WTC11 (cell line): Measurements from ENCODE around the gene LIMS2. TPM values are rescaled to one million over a fixed set of nuclear protein-coding genes. Genes with fewer than 3 reads are reported as not detected.

Experiments
- ATAC-seq: fragments of 200-7000 bp; cut with Tn5 transposase; 2 replicates; pipeline ENCODE4 v1.10.0; 2021; ENCODE audit warnings: mild to moderate bottlenecking, moderate library complexity
- CTCF ChIA-PET: fragments of 300-600 bp; sonication (Branson Sonifier 250); formaldehyde crosslinking; loops from one replicate; lab custom pipeline; 2021; ENCODE audit warnings: antibody characterized with exemption; lab: Charles Lee
- POLR2A ChIA-PET: fragments of 350-600 bp; sonication (Branson Sonifier 250); formaldehyde crosslinking; loops from one replicate; lab custom pipeline; 2021; ENCODE audit warnings: antibody characterized with exemption; lab: Charles Lee
- DNase-seq: peaks from one replicate; pipeline ENCODE4 v3.0.0; 2021; ENCODE audit warnings: low spot score
- H3K27ac Mint-ChIP-seq: 2 replicates; pipeline ENCODE4 v1.8.0; 2021; ENCODE audit warnings: mixed read lengths
- H3K27me3 Mint-ChIP-seq: 2 replicates; pipeline ENCODE4 v1.8.0; 2021; ENCODE audit warnings: low read depth, mild to moderate bottlenecking, moderate library complexity, mixed read lengths
- H3K36me3 Mint-ChIP-seq: 2 replicates; pipeline ENCODE4 v1.8.0; 2021; ENCODE audit warnings: mixed read lengths
- H3K4me1 Mint-ChIP-seq: 2 replicates; pipeline ENCODE4 v1.8.0; 2022; ENCODE audit warnings: mixed read lengths
- H3K4me3 Mint-ChIP-seq: 2 replicates; pipeline ENCODE4 v1.8.0; 2021; ENCODE audit warnings: mild to moderate bottlenecking, moderate library complexity, mixed read lengths
- H3K9me3 Mint-ChIP-seq: 2 replicates; pipeline ENCODE4 v1.8.0; 2021; ENCODE audit warnings: mixed read lengths
- ARID4B ChIP-seq: sonication (generic); formaldehyde crosslinking; IDR thresholded peaks from 2 replicates; pipeline ENCODE4 v1.8.0; 2023; ENCODE audit warnings: missing genetic modification reagents, mild to moderate bottlenecking, borderline replicate concordance
- CDX4 ChIP-seq: fragments of 250-450 bp; sonication (Bioruptor Pico); IDR thresholded peaks from 2 replicates; pipeline ENCODE4 v1.9.0; 2021; ENCODE audit warnings: moderate library complexity, mild to moderate bottlenecking, inconsistent platforms, borderline replicate concordance
- ELF4 ChIP-seq: sonication (generic); formaldehyde crosslinking; IDR thresholded peaks from 2 replicates; pipeline ENCODE4 v1.8.1; 2022; ENCODE audit warnings: low read depth, mild to moderate bottlenecking, moderate library complexity, missing genetic modification reagents
- IRF1 ChIP-seq: sonication (generic); formaldehyde crosslinking; IDR thresholded peaks from 2 replicates; pipeline ENCODE4 v1.8.0; 2023; ENCODE audit warnings: missing genetic modification reagents
- JUN ChIP-seq: sonication (generic); formaldehyde crosslinking; IDR thresholded peaks from 2 replicates; pipeline ENCODE4 v1.8.0; 2023; ENCODE audit warnings: mild to moderate bottlenecking, missing genetic modification reagents
- NFE2L1 ChIP-seq: sonication (generic); formaldehyde crosslinking; IDR thresholded peaks from 2 replicates; pipeline ENCODE4 v1.8.1; 2023; ENCODE audit warnings: missing genetic modification reagents
- OVOL2 ChIP-seq: fragments of 250-450 bp; sonication (Bioruptor Pico); IDR thresholded peaks from 2 replicates; pipeline ENCODE4 v1.9.0; 2021; ENCODE audit warnings: mild to moderate bottlenecking, borderline replicate concordance
- SMAD4 ChIP-seq: sonication (generic); formaldehyde crosslinking; IDR thresholded peaks from 2 replicates; pipeline ENCODE4 v1.8.0; 2022; ENCODE audit warnings: mild to moderate bottlenecking, missing genetic modification reagents
- TEAD1 ChIP-seq: sonication (generic); formaldehyde crosslinking; IDR thresholded peaks from 2 replicates; pipeline ENCODE4 v1.8.0; 2022; ENCODE audit warnings: mild to moderate bottlenecking, missing genetic modification reagents
- ZBTB43 ChIP-seq: sonication (generic); formaldehyde crosslinking; IDR thresholded peaks from 2 replicates; pipeline ENCODE4 v1.8.1; 2023; ENCODE audit warnings: mild to moderate bottlenecking, missing genetic modification reagents
- ZMAT4 ChIP-seq: fragments of 250-450 bp; sonication (Bioruptor Pico); IDR thresholded peaks from 2 replicates; pipeline ENCODE4 v1.9.0; 2021; ENCODE audit warnings: mild to moderate bottlenecking
- ZNF121 ChIP-seq: sonication (generic); formaldehyde crosslinking; IDR thresholded peaks from 2 replicates; pipeline ENCODE4 v1.8.0; 2023; ENCODE audit warnings: missing genetic modification reagents
- ZNF219 ChIP-seq: sonication (generic); formaldehyde crosslinking; IDR thresholded peaks from 2 replicates; pipeline ENCODE4 v1.8.0; 2023; ENCODE audit warnings: missing genetic modification reagents, mild to moderate bottlenecking, borderline replicate concordance
- ZNF281 ChIP-seq: sonication (generic); formaldehyde crosslinking; IDR thresholded peaks from 2 replicates; pipeline ENCODE4 v1.8.0; 2023; ENCODE audit warnings: mild to moderate bottlenecking, missing genetic modification reagents
- ZNF532 ChIP-seq: fragments of 250-450 bp; sonication (Bioruptor Pico); IDR thresholded peaks from 2 replicates; pipeline ENCODE4 v1.9.0; 2021; ENCODE audit warnings: mild to moderate bottlenecking, borderline replicate concordance
- total RNA-seq: library from RNA; stranded (reverse); gene quantifications from 3 replicates; pipeline ENCODE4 v1.2.3, GENCODE V29; 2021

The LIMS2 gene
- total RNA-seq, 1 experiment from 2014 or later = 2.4 TPM

- peaks cover 35% of the 10 kb centered on the region for H3K27me3 Mint-ChIP-seq
- CTCF ChIA-PET = interaction anchor here (0.8 to 4.1 kb wide), 7 partner anchors 12 to 71 kb away, joined by 3 to 19 read pairs (median 5); partner anchors contain the start of gene LIMS2
Observed at GRCh38 chr2:127661949-127662510, 13.3 kb downstream of the LIMS2 start.

GRCh38 chr2:127661072-127661649, 14.2 kb downstream of the LIMS2 start:
- POLR2A ChIA-PET = no interaction called here
- H3K27ac Mint-ChIP-seq = no peak overlapping the region
- TF ChIP-seq ZNF532 = no peak

More at GRCh38 chr2:127661949-127662510, 13.3 kb downstream of the LIMS2 start:
- peak; percentile 9; the same call in 1 of the 2 replicates for ATAC-seq
- Mint-ChIP-seq H3K9me3 (peaks cover 9% of the 10 kb centered on the region), H3K36me3 (no peaks in the 10 kb centered on the region), H3K27ac (no peak overlapping the region), H3K4me3 (no peak overlapping the region), H3K4me1 (peaks cover 3% of the 10 kb centered on the region)
- TF ChIP-seq ELF4 (CRISPR knock-in tag) (no peak), ZNF281 (CRISPR knock-in tag) (no peak), ZMAT4 (CRISPR knock-in tag) (no peak), SMAD4 (no peak), IRF1 (no peak)
- POLR2A ChIA-PET = no interaction called here
- DNase-seq = peak; percentile 11

GRCh38 chr2:127660291-127660578, 15.1 kb downstream of the LIMS2 start:
- CTCF ChIA-PET = interaction anchor here (1.1 to 1.4 kb wide), 2 partner anchors 10 to 69 kb away, joined by 3 to 7 read pairs; no protein-coding TSS in a partner anchor
- Mint-ChIP-seq H3K4me1 (peaks cover 3% of the 10 kb centered on the region), H3K9me3 (peaks cover 9% of the 10 kb centered on the region), H3K27ac (no peak overlapping the region), H3K4me3 (no peak overlapping the region), H3K27me3 (peaks cover 22% of the 10 kb centered on the region), H3K36me3 (no peaks in the 10 kb centered on the region)
- ATAC-seq = no peak
- POLR2A ChIA-PET = no interaction called here
- DNase-seq = no peak
- no peak for TF ChIP-seq ZNF121 (CRISPR knock-in tag)
- TF ChIP-seq NFE2L1 = no peak
- TF ChIP-seq ZBTB43 = no peak
- no peak for TF ChIP-seq OVOL2 (CRISPR knock-in tag)
- TF ChIP-seq JUN (CRISPR knock-in tag) = no peak
- no peak for TF ChIP-seq CDX4 (CRISPR knock-in tag)
- no peak for TF ChIP-seq ZNF219 (CRISPR knock-in tag)
- no peak for TF ChIP-seq TEAD1
- TF ChIP-seq ARID4B = no peak

More at GRCh38 chr2:127661072-127661649, 14.2 kb downstream of the LIMS2 start:
- no peak for ATAC-seq
- Mint-ChIP-seq H3K27me3 (peaks cover 31% of the 10 kb centered on the region), H3K4me3 (no peak overlapping the region), H3K4me1 (peaks cover 3% of the 10 kb centered on the region), H3K36me3 (no peaks in the 10 kb centered on the region), H3K9me3 (peaks cover 9% of the 10 kb centered on the region)
- CTCF ChIA-PET = interaction anchor here (1.1 to 1.5 kb wide), 2 partner anchors 35 to 70 kb away, joined by 3 to 5 read pairs; no protein-coding TSS in a partner anchor
- DNase-seq = peak; percentile 6
